K562 (cell line): Measurements from ENCODE around the gene C22orf31. TPM values are rescaled to one million over a fixed set of nuclear protein-coding genes. Genes with fewer than 3 reads are reported as not detected.

ENCODE experiments used
- ADNP ChIP-seq: fragments of 200-800 bp; sonication (Bioruptor generic); IDR thresholded peaks from 2 replicates; pipeline ENCODE4 v1.6.1; 2016; ENCODE audit warnings: missing genetic modification characterization, missing compliant biosample characterization
- CBFA2T3 ChIP-seq: fragments of 450-650 bp; IDR thresholded peaks from 2 replicates; pipeline ENCODE4 v1.6.1; 2017
- DPF2 ChIP-seq: fragments of 450-650 bp; IDR thresholded peaks from 2 replicates; pipeline ENCODE4 v1.6.1; 2016
- ETV1 ChIP-seq: fragments of 450-650 bp; conservative IDR thresholded peaks from 2 replicates; pipeline ENCODE4 v1.6.1; 2016; ENCODE audit warnings: missing genetic modification characterization, control low read depth, low read depth, missing compliant biosample characterization
- EZH2 ChIP-seq: IDR thresholded peaks from 2 replicates; pipeline ENCODE4 v1.6.1; 2012; ENCODE audit warnings: low read depth, mild to moderate bottlenecking, inconsistent platforms, low read length, borderline replicate concordance
- FIP1L1 ChIP-seq: fragments of 200-400 bp; formaldehyde crosslinking; IDR thresholded peaks from 2 replicates; pipeline ENCODE4 v1.6.1; 2018; ENCODE audit warnings: mild to moderate bottlenecking, low read depth, low read length; ENCODE audit not compliant: poor library complexity, severe bottlenecking
- GTF2A2 ChIP-seq: IDR thresholded peaks from 2 replicates; pipeline ENCODE4 v1.6.1; 2016; ENCODE audit warnings: mild to moderate bottlenecking, missing genetic modification characterization, missing compliant biosample characterization
- JUND ChIP-seq, 2 experiments: IDR thresholded peaks; 2 replicates in 1 of 2; 3 replicates in 1 of 2; pipeline ENCODE4 v1.6.1; 2011; ENCODE audit warnings: borderline replicate concordance in 2 of 2, low read depth in 2 of 2, low read length in 2 of 2, improper control_type of control experiment in 1 of 2, missing biosample characterization in 1 of 2, missing genetic modification characterization in 1 of 2, missing genetic modification reagents in 1 of 2
- MYC ChIP-seq, 2 experiments: fragments of 250-450 bp in 1 of 2; sonication (Bioruptor Pico) in 1 of 2; IDR thresholded peaks; 2 replicates each; pipeline versions ENCODE4 v1.5.1 to v1.6.1; 2012 to 2021; ENCODE audit warnings: low read depth in 2 of 2, borderline replicate concordance in 1 of 2, improper control_type of control experiment in 1 of 2, low read length in 1 of 2, mild to moderate bottlenecking in 1 of 2, moderate library complexity in 1 of 2
- NFATC3 ChIP-seq: fragments of 450-650 bp; IDR thresholded peaks from 2 replicates; pipeline ENCODE4 v1.6.1; 2017; ENCODE audit warnings: mild to moderate bottlenecking
- NFYB ChIP-seq: IDR thresholded peaks from 2 replicates; pipeline ENCODE4 v1.6.1; 2011; ENCODE audit warnings: mild to moderate bottlenecking, moderate library complexity; ENCODE audit not compliant: insufficient read length; ENCODE audit errors: extremely low read depth
- RREB1 ChIP-seq: fragments of 250-450 bp; sonication (Bioruptor Pico); IDR thresholded peaks from 2 replicates; pipeline ENCODE4 v1.4.0; 2020
- SMARCE1 ChIP-seq: fragments of 450-650 bp; IDR thresholded peaks from 2 replicates; pipeline ENCODE4 v1.7.1; 2016; ENCODE audit warnings: mild to moderate bottlenecking
- ZKSCAN1 ChIP-seq: fragments of 150-350 bp; IDR thresholded peaks from 2 replicates; pipeline ENCODE4 v1.6.1; 2016; ENCODE audit warnings: low read depth, low read length
- ZNF175 ChIP-seq: fragments of 200-800 bp; sonication (Bioruptor generic); IDR thresholded peaks from 2 replicates; pipeline ENCODE4 v1.6.1; 2016; ENCODE audit warnings: low read depth, mild to moderate bottlenecking, missing genetic modification characterization, missing compliant biosample characterization
- ZNF197 ChIP-seq: fragments of 200-800 bp; sonication (Bioruptor generic); IDR thresholded peaks from 2 replicates; pipeline ENCODE4 v1.6.1; 2016; ENCODE audit warnings: low read depth, missing genetic modification characterization, missing compliant biosample characterization
- ZNF384 ChIP-seq: IDR thresholded peaks from 2 replicates; pipeline ENCODE4 v1.6.1; 2012; ENCODE audit warnings: low read depth, low read length, improper control_type of control experiment
- ZNF449 ChIP-seq: fragments of 250-450 bp; sonication (Bioruptor Pico); IDR thresholded peaks from 2 replicates; pipeline ENCODE4 v1.8.0; 2022; ENCODE audit warnings: moderate library complexity, mild to moderate bottlenecking, inconsistent platforms
- ZNF76 ChIP-seq: fragments of 250-450 bp; sonication (Bioruptor Pico); IDR thresholded peaks from 2 replicates; pipeline ENCODE4 v1.4.0; 2020; ENCODE audit warnings: mild to moderate bottlenecking, moderate library complexity, borderline replicate concordance
- polyA plus RNA-seq, 8 experiments: library from polyadenylated mRNA; depleted of rRNA in 4 of 8; stranded (reverse) in 5 of 8; unstranded in 3 of 8; fragments of >200 nt; fragmentation: Nextera tagmentation in 2 of 8; fragmentation: Illumina TruSeq in 1 of 8; extraction: Ambion mirVana in 2 of 8; extraction: Trizol in 1 of 8; gene quantifications; 2 replicates each; pipeline versions ENCODE4 v1.2.1 to v1.2.3, GENCODE V29; 2011 to 2014; ENCODE audit warnings: inconsistent platforms in 1 of 8, missing spikeins in 1 of 8
- total RNA-seq, 7 experiments: library from RNA; depleted of rRNA in 6 of 7; stranded (reverse); fragments of >200 nt in 6 of 7; fragmentation: Illumina TruSeq in 2 of 7; extraction: Trizol in 2 of 7; gene quantifications; 2 replicates each; pipeline versions ENCODE4 v1.2.1 to v1.2.3, GENCODE V29; 2011 to 2021; ENCODE audit warnings: low replicate concordance in 1 of 7

C22orf31 gene
- total and polyA plus RNA-seq, 9 of the 15 experiments (the other 6 are each of a cell fraction or from before 2014, with no cell fraction given): not detected

DNA sequence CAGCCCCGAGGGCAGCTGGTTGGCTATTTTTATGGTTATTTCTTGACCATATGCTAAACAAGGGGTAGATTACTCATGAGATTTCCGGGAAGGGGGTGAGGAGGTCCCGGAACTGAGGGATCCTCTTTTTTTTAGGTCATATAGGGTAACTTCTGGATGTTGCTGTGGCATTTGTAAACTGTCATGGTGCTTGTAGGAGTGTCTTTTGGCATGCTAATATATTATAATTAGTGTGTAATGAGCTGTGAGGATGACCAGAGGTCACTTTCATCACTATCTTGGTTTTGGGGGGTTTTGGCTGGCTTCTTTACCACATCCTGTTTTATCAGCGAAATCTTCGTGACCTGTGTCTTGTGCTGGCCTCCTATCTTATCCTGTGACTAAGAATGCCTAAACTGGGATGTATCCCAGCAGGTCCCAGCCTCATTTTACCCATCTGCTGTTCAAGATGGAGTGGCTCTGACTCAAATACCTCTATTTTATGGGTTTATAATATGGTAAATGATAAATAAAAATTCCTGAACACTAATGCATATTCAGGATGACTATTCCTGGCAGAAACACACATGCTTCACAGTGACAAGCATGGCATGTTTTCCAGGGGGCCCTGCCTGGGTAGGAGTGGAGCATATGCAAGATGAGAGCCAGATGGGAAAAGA lies 22.4 kb upstream of the C22orf31 start (continued):
- TF ChIP-seq NFYB (no peak), FIP1L1 (no peak), ZNF384 (no peak), ADNP (0 out of 2 replicates have a peak, but pooled peaks have one; percentile 25), ZKSCAN1 (no peak), SMARCE1 (peak; percentile 29; the same call in 1 of the 2 replicates), ZNF76 (CRISPR knock-in tag) (peak; percentile 52; the same call in 1 of the 2 replicates), GTF2A2 (tag) (no peak), DPF2 (0 out of 2 replicates have a peak, but pooled peaks have one; percentile 23), ZNF449 (CRISPR knock-in tag) (0 out of 2 replicates have a peak, but pooled peaks have one; percentile 18), ZNF175 (CRISPR knock-in tag) (peak; percentile 81; the same call in 1 of the 2 replicates), MYC (IDR thresholded peaks at IDR 0.05; ENCODE audit: low read depth, low read length) (no peak), MYC (CRISPR knock-in tag; IDR thresholded peaks at IDR 0.05; ENCODE audit: borderline replicate concordance, low read depth) (0 out of 2 replicates have a peak, but pooled peaks have one; percentile 63), ETV1 (tag) (peak; percentile 30), JUND (IDR thresholded peaks at IDR 0.05; ENCODE audit: borderline replicate concordance, low read depth, low read length) (0 out of 2 replicates have a peak, but pooled peaks have one; percentile 10), JUND (tag; IDR thresholded peaks at IDR 0.05; ENCODE audit: borderline replicate concordance, low read depth, low read length) (no peak; the same call in 2 of the 3 replicates), EZH2 (no peak), RREB1 (CRISPR knock-in tag) (0 out of 2 replicates have a peak, but pooled peaks have one; percentile 42), NFATC3 (no peak), CBFA2T3 (0 out of 2 replicates have a peak, but pooled peaks have one; percentile 8), ZNF197 (CRISPR knock-in tag) (0 out of 2 replicates have a peak, but pooled peaks have one; percentile 53)
